ENCODE measurements around the gene SCNN1A.

The SCNN1A gene

DNA sequence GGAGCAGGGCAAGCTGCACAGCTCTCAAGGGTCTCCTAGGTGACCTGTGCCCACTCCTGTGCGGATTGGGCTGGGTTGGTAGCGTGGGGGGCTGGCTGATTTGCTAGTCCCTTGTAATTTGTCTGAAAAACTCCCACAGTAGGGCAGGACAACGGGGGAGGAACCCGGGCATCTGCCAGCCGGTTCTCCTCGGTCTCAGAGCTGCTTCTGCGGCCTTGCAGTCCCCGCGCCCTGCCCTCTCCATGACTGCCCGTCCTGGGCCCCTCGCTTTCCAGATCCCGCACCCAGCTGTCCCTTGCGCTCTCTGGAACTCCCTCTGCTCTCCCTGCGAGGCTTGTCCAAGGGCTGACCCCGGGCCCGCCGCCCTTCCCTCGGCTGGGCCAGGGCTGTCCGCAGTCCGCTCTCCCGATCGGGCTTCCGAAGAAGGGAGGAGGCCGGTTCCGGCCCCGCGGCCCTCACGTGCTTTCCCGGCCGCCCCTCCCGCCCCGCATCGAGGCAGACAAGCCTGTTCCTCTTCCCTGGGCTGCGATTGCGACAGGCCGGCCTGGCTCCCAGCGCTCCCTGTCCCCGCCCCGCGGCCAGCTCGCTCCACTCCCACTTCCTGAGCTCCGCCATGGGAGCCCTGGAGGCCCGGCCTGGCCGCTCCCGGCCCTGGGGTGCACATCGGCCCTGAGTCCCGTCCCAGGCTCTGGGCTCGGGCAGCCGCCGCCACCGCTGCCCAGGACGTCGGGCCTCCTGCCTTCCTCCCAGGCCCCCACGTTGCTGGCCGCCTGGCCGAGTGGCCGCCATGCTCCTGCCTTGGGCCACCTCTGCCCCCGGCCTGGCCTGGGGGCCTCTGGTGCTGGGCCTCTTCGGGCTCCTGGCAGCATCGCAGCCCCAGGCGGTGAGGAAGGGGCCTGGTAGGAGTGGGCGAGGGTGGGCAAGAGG, 8.5 kb upstream of the SCNN1A start, which contains the start of gene LTBR:
LTBR (plus strand) TSS at position 591 of the 927 bp plus-strand sequence; CDS start at position 788, 197 bp downstream.
- DNase-seq = peak; percentile 13

DNA sequence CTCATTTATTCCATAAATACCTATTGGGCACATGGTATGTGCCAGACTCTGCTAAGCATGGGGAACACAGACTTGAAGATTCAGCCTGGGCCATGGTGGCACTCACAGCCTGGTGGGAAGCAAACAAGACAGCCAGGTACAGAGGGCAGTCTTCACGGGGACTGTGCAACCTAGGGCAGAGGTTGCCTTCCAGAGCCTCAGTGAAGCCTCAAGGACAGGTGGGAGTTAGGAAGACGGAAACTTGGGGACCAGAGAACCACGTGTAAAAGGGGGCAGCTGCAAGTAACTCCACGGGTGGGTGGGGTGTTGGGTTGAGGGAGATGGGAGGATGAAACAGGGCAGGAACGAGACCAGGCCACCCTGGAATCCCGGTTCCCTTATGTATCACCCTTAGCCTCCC, 7.6 kb upstream of the SCNN1A start:
- DNase-seq = no peak

DNA sequence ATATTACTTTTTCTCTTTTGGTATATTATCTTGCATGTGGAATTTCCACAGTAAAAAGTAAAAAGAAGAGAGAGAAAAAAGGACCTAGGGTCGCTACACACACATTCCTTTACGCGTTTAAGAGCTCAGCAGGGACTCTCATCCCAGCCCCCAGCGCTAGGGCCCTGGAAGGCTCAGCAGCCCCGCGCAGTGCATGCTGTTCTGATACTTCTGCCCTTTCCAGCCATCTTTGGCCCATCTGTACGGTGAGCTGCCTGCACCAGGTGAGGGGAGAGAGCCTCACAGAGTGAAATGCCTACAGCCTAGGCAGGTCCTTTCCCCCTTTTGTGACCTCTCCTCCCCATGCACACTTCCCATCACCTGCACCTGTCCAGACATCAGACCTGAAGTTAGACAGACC, 7.0 kb upstream of the SCNN1A start:
- DNase-seq = no peak

DNA sequence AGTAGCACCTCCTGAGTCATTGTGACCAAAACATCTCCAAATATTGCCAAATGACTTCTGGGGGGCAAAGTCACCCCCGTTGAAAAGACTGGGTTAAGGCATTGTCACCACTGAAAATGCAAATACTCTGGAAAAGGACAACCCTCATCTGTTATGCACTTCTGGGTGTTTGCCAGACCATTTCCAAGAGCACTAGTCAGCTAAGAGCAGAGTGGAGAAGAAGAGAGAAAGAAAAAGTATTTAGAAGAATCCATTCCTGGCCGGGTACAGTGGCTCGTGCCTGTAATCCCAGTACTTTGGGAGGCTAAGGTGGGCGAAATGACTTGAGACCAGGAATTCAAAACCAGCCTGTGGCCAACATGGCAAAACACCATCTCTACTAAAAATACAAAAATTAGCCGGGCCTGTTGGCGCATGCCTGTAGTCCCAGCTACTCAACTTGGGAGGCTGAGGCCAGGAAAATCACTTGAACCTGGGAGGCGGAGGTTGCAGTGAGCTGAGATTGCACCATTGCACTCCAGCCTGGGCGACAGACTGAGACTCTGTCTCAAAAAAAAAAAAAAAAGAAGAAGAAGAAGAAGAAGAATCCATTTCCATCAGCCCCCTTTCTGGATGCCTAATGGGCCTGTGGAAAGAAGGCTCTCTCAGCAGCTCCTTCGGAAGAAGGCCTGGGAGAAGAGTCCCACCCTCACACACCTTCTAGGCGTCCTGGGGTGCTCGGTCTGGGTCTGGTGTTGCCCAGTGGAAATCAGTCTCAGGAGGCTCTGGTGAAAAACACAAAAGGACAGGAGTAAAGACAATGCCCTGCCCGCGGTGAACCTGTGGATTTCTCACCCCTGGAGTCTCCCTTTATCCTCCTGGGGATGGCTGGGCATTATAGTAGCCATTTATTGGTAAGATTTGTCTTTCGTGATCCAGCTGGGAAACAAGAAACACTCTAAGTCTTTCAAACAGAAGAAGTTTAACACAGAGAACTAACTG, 5.1 kb upstream of the SCNN1A start:
- no peak for DNase-seq

DNA sequence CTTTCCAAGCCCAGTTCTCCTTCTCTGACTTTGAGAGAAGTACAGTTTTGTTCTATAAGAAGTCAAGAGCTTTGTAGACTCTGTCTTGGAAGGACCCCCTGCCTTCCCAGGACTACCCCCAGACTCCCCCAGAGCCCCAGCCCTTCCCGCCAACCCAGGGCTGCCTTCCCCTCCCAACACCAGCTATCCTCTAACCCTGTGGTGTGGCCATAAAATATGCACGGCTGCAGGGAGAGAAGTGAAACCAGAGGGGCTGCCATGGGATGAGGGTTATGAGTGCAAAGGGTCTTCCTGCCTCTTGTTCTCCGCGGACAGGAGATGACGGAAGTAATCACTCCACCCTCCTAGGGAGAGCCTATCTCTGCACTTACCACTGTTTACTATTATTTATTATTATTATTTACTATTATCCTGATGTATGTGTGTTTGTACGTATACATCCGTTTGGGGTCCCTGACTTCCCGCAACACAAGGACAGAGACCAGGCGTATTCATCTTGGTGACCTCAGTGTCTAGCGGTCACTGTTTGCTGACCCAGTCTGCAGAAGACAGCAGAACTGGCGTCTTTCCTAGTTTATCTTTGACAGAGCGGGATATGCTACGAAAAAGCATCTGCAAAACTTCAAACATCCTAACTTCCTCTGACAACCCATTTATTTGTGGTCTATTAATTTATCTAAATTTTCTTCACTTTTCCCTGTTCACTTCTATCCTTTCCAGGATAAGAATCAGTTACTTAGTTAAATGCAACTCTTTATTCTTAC, 3.5 kb upstream of the SCNN1A start:
- no peak for DNase-seq

DNA sequence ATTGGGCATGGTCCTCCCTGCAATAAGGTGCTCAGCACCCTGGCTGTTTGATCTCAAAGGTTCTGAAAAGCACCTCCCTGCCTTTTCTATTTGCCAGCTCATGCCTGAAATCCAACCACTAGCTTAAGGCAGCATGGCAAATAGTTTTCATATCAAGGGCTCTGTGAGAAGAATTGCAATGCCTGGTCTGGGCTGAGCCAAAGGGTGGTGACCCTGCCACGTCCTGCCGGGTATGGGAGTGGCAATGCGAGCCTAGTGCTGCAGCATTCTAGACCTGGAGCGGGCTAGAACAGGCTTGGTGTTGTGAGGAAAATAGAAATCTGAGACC, 2.3 kb upstream of the SCNN1A start:
- no peak for DNase-seq

DNA sequence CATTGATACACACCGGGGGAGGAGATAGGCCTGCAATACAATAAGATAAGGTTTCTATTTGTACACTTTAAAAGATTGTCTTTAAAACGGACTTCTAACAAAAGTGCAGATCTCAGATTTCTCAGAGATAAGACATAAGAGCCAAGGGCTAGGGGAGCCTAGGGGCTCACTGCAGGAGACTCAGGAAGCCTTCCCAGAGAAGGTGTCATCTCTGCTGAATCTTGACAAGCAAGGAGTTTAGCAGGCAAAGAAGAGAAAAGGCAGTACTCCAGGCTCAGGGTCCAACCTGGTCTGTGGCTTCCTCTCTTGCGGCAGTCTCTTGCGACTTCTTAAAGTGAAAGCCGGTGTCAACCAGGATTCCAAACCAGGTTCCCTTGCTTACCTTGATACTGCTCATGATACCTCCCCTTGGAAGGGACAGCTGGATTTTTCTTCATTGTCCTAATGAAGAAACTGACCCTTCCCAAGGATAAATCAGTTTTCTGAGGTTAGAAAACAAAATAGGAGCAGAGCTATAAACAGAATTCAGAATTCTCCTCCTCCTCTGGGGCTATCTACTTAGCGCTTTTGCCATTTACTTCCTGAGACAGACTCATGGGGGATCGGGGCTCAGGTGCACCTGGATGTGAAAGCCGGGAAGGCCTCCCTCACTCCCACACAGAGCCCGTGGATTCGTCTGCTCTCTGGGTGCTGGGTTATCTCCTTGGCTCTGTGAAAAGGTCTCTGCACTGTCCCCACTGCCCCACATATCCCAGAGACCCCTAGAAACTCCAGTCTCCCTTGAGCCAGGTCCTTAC, 1.7 kb upstream of the SCNN1A start:
- no peak for DNase-seq

DNA sequence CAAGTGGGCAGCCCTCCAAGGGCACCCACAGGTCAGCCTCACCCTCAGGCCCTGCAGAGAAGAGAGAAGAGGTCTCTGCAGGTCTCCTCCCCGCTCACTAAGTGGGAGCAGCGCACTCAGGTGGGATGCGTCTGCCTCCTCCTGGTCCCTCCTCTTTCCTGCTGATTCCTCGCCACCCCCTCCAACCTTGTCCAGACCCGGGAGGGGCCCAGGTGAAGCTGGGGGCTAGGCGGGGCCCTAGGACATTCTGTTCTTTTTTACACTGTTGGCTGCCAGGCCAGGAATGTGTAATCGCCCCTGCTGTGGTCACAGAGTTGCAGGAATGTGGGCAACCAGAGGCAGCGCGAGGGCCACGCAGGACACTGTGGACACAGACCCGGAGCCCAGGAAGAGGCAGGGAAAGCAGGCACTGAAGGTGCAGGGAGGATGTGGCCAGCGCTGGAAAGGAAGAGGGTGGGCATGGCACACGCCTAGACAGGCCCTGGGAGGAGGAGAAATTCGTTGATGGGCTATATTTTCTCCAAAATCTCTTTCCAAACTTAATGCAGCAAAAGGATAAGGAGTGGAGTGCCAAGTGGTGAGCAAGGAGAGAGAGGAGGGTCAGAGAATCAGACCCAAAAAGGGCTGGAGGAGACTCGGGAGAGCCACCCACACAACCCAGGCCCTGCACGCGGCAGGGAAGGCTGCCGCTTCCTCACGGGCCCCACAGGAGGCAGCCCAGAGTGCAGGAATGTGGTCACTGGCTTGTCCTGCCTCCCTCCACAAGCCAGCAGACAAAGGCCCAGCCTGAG, 911 bp upstream of the SCNN1A start:
- DNase-seq = no peak

DNA sequence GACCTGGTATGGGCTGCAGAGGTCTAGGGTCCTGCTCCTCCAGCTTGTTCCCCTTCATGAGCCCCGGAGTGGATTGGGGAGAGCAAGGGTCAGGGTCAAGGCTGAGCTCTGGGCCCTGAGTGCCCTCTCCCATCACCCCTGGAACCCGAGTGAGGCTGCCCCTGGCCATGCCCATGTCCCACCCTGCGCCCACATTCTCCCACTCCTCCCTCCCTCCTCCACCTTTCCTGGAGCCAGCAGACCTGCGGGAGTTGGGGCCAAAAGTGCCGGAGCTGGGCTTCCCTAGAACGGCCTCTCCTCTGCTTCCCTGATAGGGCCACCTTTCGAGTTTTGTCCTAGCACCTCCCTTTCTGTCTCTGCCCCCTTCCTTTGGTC, 590 bp downstream of the SCNN1A start:
- DNase-seq = no peak

DNA sequence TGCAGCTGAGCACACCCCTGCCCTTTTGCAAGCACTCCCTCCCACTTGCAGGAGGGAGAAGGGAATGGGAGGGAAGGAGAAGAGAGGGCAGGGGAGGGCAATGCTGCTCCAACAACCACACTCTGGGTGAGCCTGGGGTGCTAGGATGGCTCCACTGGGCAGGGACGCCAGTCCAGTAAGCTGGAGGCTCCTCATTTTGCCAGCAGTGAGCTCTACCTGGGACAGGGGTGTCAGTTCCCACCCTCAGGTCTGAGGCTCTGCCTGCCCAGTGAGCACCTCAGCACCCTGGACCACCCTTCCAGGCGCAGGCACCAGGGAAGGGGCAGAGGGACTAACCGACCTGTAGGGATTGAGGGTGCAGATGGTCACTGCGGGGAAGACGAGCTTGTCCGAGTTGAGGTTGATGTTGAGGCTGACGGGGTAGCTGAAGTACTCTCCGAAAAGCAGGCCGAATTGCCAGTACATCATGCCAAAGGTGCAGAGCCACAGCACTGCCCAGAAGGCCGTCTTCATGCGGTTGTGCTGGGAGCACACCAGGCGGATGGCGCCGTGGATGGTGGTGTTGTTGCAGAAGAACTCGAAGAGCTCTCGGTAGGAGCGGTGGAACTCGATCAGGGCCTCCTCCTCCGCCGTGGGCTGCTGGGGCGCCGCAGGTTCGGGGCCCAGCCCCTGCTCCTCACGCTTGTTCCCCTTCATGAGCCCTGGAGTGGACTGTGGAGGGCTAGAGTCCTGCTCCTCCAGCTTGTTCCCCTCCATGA, 1.2 kb downstream of the SCNN1A start:
- DNase-seq = no peak

DNA sequence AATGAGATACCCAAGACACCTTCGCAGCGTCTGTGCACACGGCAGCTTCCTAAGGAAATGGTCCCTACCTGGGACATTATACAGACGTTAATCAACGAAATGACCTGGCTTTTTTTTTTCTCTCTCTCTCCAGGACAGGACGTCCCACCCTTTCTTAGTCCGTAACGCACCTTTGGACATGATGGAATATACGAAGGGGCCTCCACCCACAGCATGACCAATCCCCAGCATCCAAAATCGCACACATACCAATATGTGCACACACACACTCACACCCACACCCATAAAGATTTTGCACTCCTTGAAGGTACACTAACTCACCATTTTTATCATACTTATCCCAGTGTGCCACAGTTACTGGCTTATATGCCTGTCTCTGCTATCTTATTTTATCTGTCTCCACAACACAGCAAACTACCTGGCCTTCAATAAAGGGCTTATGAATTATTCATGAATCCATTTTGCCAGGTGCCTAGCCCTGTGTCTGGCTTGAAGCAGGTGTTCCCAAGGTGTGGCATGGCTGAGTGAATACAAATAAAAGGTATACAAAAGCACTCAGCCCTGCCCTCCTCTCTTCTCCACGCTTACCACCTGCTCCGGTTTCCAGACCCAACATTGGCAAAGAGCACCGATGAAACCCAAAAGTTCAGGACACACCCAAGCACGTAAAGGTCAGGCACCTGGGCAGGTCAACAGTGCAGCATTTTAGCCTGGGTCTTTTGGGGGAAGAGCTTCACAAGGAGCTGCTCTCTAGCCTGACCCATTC, 2.2 kb downstream of the SCNN1A start:
- no peak for DNase-seq

DNA sequence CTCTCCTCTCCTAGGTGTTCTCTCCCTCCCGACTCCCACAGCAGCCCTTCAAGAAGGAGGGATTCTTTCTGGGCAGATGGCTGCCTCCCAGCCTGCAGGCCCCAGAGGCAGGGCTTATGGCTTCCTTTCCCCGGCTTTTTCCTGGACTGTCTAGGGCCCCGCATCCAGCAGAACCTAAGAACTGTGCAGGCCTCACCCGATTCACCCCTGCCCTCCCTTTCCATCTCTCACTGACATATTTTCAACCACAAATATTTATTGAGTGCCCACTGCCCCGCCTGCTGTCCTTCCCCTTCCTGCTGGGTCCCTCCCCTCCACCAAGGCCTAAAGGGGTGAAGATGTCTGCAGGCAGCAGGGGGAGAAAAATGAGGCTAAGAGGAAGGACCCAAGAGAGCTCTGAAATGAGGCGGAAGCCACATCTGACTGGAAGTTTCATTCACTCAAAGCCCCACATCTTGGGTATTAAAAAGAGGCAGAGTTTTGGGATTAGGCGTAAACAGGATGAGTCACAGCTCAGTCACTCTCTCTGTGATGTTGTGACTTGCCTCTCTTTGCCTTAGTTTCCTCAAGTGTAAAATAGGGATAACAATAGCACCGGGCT, 2.9 kb downstream of the SCNN1A start:
- DNase-seq = no peak

DNA sequence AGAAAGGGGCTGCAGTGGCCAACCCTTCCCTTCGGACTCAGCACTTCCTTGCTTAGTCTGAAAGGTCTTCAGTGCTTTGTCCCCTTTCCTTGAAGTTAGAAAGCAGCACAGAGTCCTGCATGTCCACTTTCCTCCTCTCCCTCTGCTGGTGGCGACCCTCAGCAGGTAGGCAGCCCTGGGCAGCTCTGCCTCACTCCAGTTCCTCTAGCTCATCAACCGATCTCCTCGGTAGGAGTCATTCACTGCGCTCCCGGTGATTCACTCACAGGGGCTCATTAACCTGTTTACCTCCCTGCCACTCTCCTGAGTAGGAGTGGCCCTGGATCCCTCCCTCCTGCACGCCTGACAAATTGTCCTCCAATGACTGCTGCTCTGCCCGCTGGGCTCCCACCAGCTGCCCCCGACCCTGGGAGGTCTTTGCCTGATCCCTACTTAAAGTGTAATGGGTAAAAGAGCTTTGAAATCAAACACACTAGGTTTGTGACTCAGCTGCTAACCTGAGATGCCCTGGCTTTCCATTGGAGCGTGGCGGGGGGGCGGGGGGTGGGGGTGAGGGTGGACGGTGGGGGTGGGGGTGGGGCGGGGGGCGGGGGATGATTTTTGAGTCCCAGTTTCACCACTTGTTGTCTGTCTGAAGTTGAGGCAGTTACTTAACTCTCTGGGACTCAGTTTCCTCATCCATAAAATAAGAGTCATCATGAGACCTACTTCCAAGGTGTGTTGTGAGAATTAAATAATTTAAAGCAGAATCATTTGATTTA, 4.2 kb downstream of the SCNN1A start:
- DNase-seq = no peak

DNA sequence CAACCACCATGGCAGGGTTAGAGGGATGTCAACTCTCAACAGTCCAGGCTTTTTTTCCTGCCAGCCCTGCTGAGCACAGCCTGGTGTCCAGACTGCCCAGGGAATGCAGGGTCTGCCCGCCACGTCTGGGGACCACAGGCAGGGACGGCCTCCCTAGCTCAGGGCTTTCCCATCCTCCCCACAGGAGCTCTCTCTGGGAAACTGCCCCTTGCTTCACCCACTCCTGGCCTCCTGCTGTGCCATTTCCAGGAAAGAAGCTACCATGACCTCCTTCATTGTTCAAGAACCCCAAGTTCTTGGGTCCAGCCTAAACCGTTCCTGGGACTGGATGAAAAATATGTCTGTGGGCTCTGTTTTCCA, 4.8 kb downstream of the SCNN1A start:
- DNase-seq = no peak

DNA sequence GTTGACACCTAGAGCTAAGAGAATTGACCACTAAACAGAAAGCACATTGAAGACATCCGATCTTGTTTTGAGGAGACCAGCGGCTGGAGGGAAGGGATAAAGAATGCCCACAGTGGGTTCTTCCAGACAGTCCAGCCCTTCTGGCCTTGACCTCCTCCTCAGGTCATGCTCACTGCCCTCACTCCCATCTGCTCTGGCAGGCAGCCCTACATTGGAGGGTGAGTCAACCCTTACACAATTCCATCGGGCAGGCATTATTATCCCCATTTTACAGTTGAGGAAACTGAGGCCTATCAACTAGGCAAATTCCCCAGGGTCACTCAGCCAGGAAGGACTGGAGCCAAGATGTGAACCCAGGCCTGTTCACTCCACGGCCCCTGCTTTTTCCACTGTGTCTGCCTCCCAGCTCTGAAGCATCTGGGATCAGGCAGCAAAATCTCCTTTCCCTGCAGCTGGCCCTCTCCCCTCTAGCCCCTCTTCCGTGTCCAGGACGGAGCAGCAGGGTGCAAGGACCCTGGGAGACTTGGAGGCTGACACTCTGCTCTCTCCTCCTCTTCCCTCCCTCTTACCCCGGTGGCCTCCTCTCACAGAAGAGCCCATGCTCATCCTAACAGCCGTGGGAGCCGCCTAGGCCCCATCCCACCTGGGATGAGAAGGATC, 5.3 kb downstream of the SCNN1A start:
- DNase-seq = no peak

DNA sequence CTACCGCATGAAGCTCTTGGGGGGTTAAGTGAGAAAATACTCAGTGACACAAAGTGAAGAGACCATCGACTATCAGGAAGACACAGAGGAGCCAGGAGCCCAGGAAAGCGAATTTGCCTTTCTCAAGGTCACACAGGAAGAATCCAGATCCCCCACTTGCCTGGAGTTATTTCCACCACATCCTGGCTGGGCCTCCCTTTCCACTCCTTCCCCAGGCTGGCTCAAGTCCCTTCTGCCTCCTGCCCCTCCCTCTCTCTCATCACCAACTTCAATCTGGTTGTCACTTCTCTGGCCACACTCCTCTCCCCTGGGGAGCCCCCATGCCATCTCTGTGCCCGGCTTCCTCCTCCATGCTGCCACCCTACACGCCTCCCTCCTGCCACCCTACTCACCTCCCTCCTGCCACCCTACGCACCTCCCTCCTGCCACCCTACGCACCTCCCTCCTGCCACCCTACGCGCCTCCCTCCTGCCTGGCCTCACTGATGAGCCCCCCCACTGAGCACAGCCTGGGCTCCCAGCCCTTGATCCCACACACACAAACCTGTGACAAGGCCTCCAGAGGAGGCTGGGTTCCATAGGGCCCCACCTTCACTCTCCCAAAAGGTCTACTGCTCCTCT, 6.3 kb downstream of the SCNN1A start:
- no peak for DNase-seq
